Colonic mucosa (tissue), 4 donors: ENCODE data around the gene JOSD2. TPM values are rescaled to one million over a fixed set of nuclear protein-coding genes. Genes with fewer than 3 reads are reported as not detected.

ENCODE experiments used
- DNase-seq: peaks from one replicate; pipeline ENCODE4 v3.0.0-alpha.2; 2020
- H3K27ac ChIP-seq: fragments of 200-600 bp; one replicate; pipeline ENCODE4 v1.8.0; 2021
- H3K27me3 ChIP-seq: fragments of 200-600 bp; one replicate; pipeline ENCODE4 v1.8.0; 2021
- H3K36me3 ChIP-seq: fragments of 200-600 bp; one replicate; pipeline ENCODE4 v1.8.0; 2021
- H3K4me1 ChIP-seq: fragments of 200-600 bp; one replicate; pipeline ENCODE4 v1.8.0; 2021; ENCODE audit warnings: mild to moderate bottlenecking
- H3K4me3 ChIP-seq: fragments of 200-600 bp; one replicate; pipeline ENCODE4 v1.8.0; 2021
- H3K9ac ChIP-seq, 2 donors: one replicate each; pipeline ENCODE4 v1.7.0; 2013; ENCODE audit warnings: control low read depth in 2 of 2, low read depth in 2 of 2, low read length in 2 of 2
- H3K9me3 ChIP-seq: fragments of 200-600 bp; one replicate; pipeline ENCODE4 v1.8.0; 2021
- CTCF ChIP-seq: fragments of 200-600 bp; IDR thresholded peaks from one replicate; pipeline ENCODE4 v1.8.0; 2022; ENCODE audit warnings: antibody characterized with exemption, mild to moderate bottlenecking
- intact Hi-C: fragments of 100-400 bp; cut with DNase I; formaldehyde crosslinking; loops from one replicate; pipeline ENCODE4 v1.14.1; 2022
- total RNA-seq, 2 donors: library from RNA; stranded (reverse); fragmentation: NEBNext Ultra II Directional in 1 of 2; extraction: Animal tissue kit (Norgen Biotek cat#: 25700) in 1 of 2; gene quantifications; one replicate each; pipeline ENCODE4 v1.2.1, GENCODE V29; 2021
- donor health status: healthy.
- donor health status: DM: no; HTN: no; CAD: no.
- donor health status: DM: no; HTN: no; CAD: no.

Gene JOSD2
- total RNA-seq, 2 donors from 2014 or later: 27.0 to 45.0 TPM

- Histone ChIP-seq H3K9me3 (no peaks in the 10 kb centered on the region), H3K27me3 (no peaks in the 10 kb centered on the region), H3K27ac (no peak overlapping the region), H3K36me3 (no peaks in the 10 kb centered on the region), H3K9ac (no peak overlapping the region), H3K4me1 (no peaks in the 10 kb centered on the region), H3K4me3 (no peak overlapping the region)
- intact Hi-C loops: no loop called here
- no peak for DNase-seq
- no peak for TF ChIP-seq CTCF
Observed at GRCh38 chr19:50465000-50465399, 46.0 kb downstream of the JOSD2 start.

DNA sequence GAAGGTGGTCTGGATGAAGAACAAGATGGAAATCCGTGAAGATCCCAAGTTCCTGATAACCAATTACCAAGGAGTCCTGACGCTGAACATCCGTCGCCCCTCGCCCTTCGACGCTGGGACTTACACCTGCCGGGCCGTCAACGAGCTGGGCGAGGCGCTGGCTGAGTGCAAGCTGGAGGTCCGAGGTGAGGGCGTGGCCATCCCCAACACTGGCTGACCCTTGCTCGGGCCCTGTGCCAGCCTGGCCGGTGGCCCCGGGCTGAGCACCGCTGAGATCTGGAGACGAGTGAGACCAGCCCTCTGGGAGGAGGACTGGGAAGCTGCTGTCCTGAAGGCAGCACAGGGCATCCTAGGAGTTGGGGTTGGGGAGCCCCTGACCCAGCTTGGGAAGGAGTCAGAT is 46.6 kb downstream of the JOSD2 start:
- Histone ChIP-seq H3K4me1 (no peaks in the 10 kb centered on the region), H3K36me3 (no peaks in the 10 kb centered on the region), H3K9me3 (no peaks in the 10 kb centered on the region), H3K4me3 (no peak overlapping the region), H3K9ac (no peak overlapping the region), H3K27ac (no peak overlapping the region), H3K27me3 (no peaks in the 10 kb centered on the region)
- intact Hi-C loops: no loop called here
- no peak for TF ChIP-seq CTCF
- DNase-seq: no peak

DNA sequence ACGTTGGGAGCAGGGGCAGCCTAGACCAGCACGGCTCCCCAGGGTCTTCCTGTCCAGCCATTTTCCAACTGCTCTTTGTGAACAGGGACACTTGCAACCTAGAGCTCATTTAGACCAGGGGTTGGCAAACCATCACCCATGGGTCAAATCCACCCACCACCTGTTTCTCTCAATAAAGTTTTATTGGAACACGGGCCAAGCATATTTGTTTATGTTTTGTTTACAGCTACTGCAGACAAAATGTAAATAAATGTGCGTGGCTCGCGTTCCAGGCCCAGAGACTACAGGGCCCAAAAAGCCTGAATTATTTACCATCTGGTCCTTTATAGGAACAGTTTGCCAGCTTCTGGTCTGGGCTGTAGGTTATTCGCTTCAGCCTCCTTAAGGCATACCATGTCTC is 48.0 kb downstream of the JOSD2 start:
- H3K4me1 ChIP-seq: no peaks in the 10 kb centered on the region
- no peak for TF ChIP-seq CTCF
- no peaks in the 10 kb centered on the region for H3K27me3 ChIP-seq
- H3K27ac ChIP-seq: no peak overlapping the region
- intact Hi-C loops: no loop called here
- no peaks in the 10 kb centered on the region for H3K36me3 ChIP-seq
- no peak overlapping the region for H3K9ac ChIP-seq
- no peak for DNase-seq
- no peak overlapping the region for H3K4me3 ChIP-seq
- no peaks in the 10 kb centered on the region for H3K9me3 ChIP-seq

GRCh38 chr19:50461066-50461875 is 49.7 kb downstream of the JOSD2 start:
- no peak overlapping the region for H3K27ac ChIP-seq
- peak; percentile 76 for TF ChIP-seq CTCF
- intact Hi-C loops: loop anchor here (2.0 kb wide), 1 partner anchor 92 kb away; no protein-coding TSS in a partner anchor
- H3K9ac ChIP-seq: no peak overlapping the region
- no peaks in the 10 kb centered on the region for H3K9me3 ChIP-seq
- H3K4me1 ChIP-seq: no peaks in the 10 kb centered on the region
- peak; percentile 65 for DNase-seq
- H3K27me3 ChIP-seq: no peaks in the 10 kb centered on the region
- no peak overlapping the region for H3K4me3 ChIP-seq
- H3K36me3 ChIP-seq: no peaks in the 10 kb centered on the region

DNA sequence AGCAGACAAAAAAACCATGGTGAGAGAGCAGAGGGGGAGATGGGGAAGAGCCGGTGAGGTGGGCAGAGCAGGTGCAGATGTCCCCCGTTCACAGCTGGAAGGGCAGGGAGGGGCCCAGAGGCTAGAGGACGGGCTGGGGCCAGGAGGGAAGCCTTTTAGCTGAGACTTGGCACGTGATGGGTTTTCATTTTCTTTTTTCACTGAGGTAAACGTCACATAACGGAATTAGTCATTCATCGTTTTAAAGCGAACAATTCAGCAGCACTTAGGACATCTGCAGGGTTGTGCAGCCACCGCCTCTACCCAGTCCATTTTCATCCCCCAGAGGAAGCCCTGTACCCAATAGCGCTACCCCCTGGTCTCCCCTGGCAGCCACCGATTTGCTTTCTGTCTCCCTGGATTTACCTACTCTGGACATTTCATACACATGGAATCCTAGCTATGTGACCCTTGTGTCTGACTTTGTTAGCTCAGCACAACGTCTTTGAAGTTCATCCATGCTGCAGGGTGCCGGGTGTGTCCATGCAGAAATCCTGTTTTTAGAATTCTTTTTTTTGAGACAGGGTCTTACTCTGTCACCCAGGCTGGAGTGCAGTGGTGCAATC is 50.7 kb downstream of the JOSD2 start:
- no peaks in the 10 kb centered on the region for H3K9me3 ChIP-seq
- H3K27me3 ChIP-seq: no peaks in the 10 kb centered on the region
- no peak overlapping the region for H3K27ac ChIP-seq
- no peak overlapping the region for H3K9ac ChIP-seq
- TF ChIP-seq CTCF: no peak
- no peak overlapping the region for H3K4me3 ChIP-seq
- no peaks in the 10 kb centered on the region for H3K36me3 ChIP-seq
- no peak for DNase-seq
- H3K4me1 ChIP-seq: no peaks in the 10 kb centered on the region
- intact Hi-C loops: loop anchor here (2.0 kb wide), 1 partner anchor 91 kb away; no protein-coding TSS in a partner anchor
